ENCODE measurements around the gene MARK3. TPM values are rescaled to one million over a fixed set of nuclear protein-coding genes. Genes with fewer than 3 reads are reported as not detected.

The MARK3 gene
- total RNA-seq, 1 donor from 2014 or later, result 105 TPM

GRCh38 chr14:103530831-103531230, 145.6 kb downstream of the MARK3 start:
- TF ChIP-seq CTCF (IDR thresholded peaks at IDR 0.05), result no peak
- Histone ChIP-seq H3K27me3 (no peaks in the 10 kb centered on the region), H3K36me3 (peaks cover 26% of the 10 kb centered on the region), H3K27ac (no peak overlapping the region), H3K4me3 (no peak overlapping the region), H3K4me1 (peaks cover 29% of the 10 kb centered on the region), H3K9me3 (no peaks in the 10 kb centered on the region)
- DNase-seq (no peak), ATAC-seq (no peak)
- intact Hi-C loops (cut with DNase I), result no loop called here

DNA sequence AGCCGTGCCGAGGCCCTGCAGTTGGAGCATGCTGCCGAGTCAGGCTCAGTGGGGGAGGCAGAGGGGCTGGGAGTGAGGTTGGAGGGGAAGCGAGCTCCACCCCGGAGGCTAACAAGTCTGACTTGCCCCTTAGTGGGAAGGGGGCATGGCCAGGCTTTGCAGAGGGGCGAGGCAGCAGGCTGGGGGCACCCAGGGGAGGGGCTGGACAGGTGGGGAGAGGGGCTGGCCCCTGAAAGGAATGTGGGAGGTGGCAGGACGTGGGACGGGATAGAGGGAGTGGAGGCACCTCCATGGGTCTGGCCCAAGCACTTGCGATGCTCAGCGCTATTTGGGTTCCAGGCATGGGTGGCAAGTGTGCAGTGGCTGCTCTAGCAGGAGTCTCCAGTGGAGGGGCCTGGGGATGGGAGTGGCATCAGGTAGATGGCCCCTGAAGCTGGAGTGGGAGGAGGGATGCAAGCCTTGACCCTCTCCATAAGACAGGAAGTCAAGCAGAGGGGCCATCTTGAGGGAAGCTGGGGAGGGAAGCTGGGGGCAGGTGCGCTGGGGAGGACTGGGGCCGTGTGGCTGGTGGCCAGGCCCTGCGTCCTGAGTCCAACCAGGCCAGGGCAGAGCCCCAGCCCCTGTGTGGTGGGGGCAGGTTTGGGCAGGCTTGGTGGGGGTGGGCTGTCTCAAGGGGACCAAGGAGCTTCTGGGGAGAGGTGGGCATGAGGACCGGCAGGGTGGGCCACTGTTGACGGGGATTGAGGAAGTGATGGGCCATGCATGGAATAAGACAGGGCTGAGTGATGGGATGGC, 146.4 kb downstream of the MARK3 start:
- TF ChIP-seq CTCF (IDR thresholded peaks at IDR 0.05), result no peak
- H3K27me3 ChIP-seq, result no peaks in the 10 kb centered on the region
- ATAC-seq (no peak), DNase-seq (no peak)
- no peak overlapping the region for H3K27ac ChIP-seq
- H3K4me1 ChIP-seq, result peaks cover 27% of the 10 kb centered on the region
- H3K4me3 ChIP-seq, result no peak overlapping the region
- intact Hi-C loops (cut with DNase I), result no loop called here
- H3K36me3 ChIP-seq, result peaks cover 26% of the 10 kb centered on the region
- no peaks in the 10 kb centered on the region for H3K9me3 ChIP-seq

GRCh38 chr14:103532216-103533136, 147.3 kb downstream of the MARK3 start:
- Histone ChIP-seq H3K36me3 (peaks cover 26% of the 10 kb centered on the region), H3K27ac (no peak overlapping the region)
- intact Hi-C loops (cut with DNase I), result no loop called here

DNA sequence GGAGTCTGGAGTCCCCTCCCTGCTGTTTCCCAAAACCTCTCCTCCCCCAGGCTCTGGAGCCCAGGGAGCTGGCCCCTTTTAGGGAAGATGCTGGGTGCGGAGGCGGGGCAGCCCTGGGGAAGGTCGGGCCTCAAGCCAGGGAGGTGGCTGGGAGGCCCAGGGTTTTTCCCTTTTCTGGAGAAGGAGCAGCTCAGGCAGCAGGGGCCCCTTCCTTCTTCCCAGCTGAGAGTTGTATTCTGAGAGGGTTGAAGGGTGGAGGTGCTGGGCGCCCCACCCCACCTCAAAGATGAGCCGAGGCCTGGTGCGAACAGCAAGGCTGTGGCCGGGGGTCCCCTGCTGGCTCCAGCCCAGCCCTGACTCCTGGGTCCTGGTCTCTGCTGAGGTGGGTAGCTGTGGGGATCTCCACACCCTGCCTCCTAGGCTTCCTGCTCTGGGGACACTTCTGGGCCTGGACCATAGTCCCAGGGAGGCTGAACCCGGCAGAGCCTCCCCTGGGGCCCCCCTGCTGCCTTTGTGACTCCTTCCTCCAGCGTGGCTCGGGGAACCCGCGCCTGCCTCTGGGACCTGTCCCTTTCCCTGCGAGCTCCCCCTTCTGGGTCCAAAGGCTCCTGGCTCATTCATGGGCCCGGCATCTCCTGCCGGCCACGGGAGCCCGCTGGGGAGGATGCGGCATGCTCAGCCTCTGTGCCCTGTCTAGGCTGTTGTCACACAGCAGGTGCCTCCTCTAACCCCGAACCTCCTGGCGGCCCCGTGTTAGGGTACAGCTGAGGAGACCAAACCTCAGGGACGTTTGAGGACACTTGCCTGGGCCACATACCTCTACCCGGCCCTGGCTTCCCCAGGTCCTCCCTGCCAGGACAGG, 148.2 kb downstream of the MARK3 start:
- Histone ChIP-seq H3K36me3 (peaks cover 26% of the 10 kb centered on the region), H3K27ac (no peak overlapping the region), H3K4me1 (peaks cover 15% of the 10 kb centered on the region), H3K27me3 (no peaks in the 10 kb centered on the region), H3K9me3 (no peaks in the 10 kb centered on the region), H3K4me3 (no peak overlapping the region)
- ATAC-seq, result no peak
- no peak for TF ChIP-seq CTCF (IDR thresholded peaks at IDR 0.05)
- DNase-seq, result no peak
- intact Hi-C loops (cut with DNase I), result no loop called here

More at GRCh38 chr14:103532216-103533136, 147.3 kb downstream of the MARK3 start:
- Histone ChIP-seq H3K9me3 (no peaks in the 10 kb centered on the region), H3K4me3 (no peak overlapping the region), H3K4me1 (peaks cover 23% of the 10 kb centered on the region), H3K27me3 (no peaks in the 10 kb centered on the region)
- no peak for TF ChIP-seq CTCF (IDR thresholded peaks at IDR 0.05)
- no peak for DNase-seq
- no peak for ATAC-seq

DNA sequence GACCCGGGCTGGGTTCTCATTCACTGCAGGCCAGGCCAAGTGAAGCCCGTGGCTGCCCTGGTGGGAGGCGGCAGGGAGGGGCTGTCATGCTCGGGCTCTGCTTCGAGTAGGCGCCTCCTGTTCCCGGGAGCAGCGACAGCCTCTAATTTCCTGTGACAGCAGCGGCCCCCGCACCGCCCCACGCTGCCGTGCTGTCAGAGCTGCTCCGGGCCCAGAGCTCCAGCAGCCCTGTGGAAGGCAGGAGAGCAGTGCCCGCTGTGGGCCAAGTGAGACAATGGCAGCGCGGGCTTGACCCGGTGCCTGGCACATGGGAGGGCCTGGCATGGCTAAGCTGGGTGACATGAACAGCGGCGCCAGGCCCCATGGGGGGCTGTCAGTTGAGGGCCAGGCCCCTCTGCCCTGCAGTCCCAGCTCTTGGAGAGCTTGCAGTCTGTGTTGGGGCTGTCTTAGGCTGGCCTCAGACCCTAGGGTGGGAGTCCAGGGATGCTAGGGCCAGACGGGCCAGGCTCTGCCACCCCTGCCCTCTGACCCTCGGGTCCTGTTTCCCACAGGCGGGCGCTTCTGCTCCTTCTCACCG, 148.9 kb downstream of the MARK3 start:
- Histone ChIP-seq H3K27me3 (no peaks in the 10 kb centered on the region), H3K9me3 (no peaks in the 10 kb centered on the region), H3K36me3 (peaks cover 26% of the 10 kb centered on the region), H3K27ac (no peak overlapping the region), H3K4me3 (no peak overlapping the region), H3K4me1 (peaks cover 20% of the 10 kb centered on the region)
- TF ChIP-seq CTCF (IDR thresholded peaks at IDR 0.05), result no peak
- intact Hi-C loops (cut with DNase I), result no loop called here
- DNase-seq (no peak), ATAC-seq (no peak)

Data from upper lobe of right lung (tissue), 1 donor.